Measurements from ENCODE around the gene SERPINA12.

SERPINA12 gene

DNA sequence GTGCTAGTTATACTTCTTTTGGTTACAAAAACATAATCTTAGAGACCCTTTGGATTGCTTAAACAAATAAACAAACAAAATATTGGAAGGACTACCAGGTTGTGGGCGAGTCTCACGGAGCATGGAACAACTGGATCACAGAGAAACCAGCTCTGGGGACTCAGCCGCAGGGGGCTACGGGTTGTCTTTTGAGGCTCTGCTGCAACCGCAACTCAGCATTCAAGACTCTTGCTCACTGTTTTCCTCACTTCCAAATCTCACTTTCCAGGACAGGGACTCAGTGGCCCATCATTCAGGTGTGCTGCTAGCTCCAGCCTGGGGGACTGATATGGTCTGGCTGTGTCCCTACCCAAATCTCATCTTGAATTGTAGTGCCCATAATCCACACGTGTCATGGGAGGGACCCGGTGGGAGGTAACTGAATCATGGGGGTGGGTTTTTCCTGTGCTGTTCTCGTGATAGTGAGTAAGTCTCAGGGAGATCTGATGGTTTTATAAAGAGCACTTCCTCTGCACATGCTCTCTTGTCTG is 37.9 kb upstream of the SERPINA12 start:
- DNase-seq (ENCODE audit: insufficient read length, low spot score) (no peak), FAIRE-seq (no peak)
- TF ChIP-seq POLR2AphosphoS5 (IDR thresholded peaks at IDR 0.05; ENCODE audit: low read depth, low read length) (no peak), POU2F2 (IDR thresholded peaks at IDR 0.05; ENCODE audit: low read depth, low read length) (no peak), SPI1 (IDR thresholded peaks at IDR 0.05; ENCODE audit: low read depth, low read length) (no peak), TAF1 (IDR thresholded peaks at IDR 0.05; ENCODE audit: low read depth, low read length) (no peak), PAX5 (IDR thresholded peaks at IDR 0.05; ENCODE audit: insufficient read depth, low read length, severe bottlenecking) (no peak), POLR2A (IDR thresholded peaks at IDR 0.05; ENCODE audit: low read depth, low read length) (no peak)

DNA sequence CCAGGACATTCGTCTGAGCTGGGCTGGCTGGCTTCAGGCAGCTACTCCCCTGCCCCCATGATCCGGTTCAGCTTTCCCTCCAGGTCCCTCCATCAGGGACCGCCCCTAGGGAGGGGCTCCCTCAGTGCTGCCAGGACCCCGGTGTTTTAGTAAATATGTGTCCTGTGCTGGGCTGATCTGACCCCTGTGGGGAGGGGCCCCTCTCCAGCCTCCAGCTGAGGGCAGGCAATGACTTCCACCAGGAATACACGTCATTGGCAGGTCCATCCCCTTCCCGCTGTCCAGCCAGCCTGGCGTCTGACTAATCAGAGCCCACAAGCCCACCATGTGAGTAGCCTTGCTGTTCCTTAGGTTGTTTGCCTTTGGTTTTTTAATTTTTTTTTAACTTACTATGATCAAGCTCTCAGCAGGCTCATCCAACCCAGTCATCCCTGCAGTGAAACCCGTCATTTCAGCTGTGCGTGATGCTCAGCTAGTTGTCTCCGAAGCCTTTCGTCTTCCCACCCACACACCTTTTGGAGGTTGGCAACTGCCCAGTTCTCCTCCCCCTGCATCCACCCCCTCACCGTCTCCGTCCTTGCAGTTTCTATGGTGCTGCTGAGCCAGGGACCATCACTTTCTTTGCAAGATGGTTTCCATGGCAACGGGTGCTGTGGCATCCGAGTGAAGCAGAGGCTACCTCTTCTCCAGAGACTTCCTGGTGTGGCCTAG is 36.0 kb upstream of the SERPINA12 start:
- FAIRE-seq (no peak), DNase-seq (ENCODE audit: insufficient read length, low spot score) (no peak)
- TF ChIP-seq POLR2AphosphoS5 (IDR thresholded peaks at IDR 0.05; ENCODE audit: low read depth, low read length): no peak

DNA sequence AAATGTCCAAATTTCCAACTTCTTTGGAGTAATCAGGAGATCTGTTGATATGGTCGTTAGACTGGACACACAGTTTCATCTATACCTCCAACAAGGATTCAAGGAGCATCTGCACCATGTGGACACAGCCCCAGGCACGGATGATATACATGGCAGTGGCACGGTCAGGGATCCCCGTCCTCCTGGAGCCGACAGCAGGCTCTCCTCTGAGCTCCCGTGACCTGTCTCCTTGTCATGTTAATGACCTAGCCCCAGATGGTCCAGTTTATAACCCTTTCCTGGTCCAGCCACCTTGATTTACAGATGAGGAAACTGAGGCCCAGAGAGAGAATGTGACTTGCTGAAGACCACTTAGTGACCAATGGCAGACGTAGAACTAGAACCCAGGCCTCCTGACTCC is 35.5 kb upstream of the SERPINA12 start:
- no peak for TF ChIP-seq PAX5 (IDR thresholded peaks at IDR 0.05; ENCODE audit: insufficient read depth, low read length, severe bottlenecking)
- TF ChIP-seq TAF1 (IDR thresholded peaks at IDR 0.05; ENCODE audit: low read depth, low read length): no peak
- no peak for TF ChIP-seq POLR2AphosphoS5 (IDR thresholded peaks at IDR 0.05; ENCODE audit: low read depth, low read length)
- no peak for TF ChIP-seq SPI1 (IDR thresholded peaks at IDR 0.05; ENCODE audit: low read depth, low read length)
- no peak for TF ChIP-seq POU2F2 (IDR thresholded peaks at IDR 0.05; ENCODE audit: low read depth, low read length)
- TF ChIP-seq POLR2A (IDR thresholded peaks at IDR 0.05; ENCODE audit: low read depth, low read length): no peak
- FAIRE-seq (no peak), DNase-seq (ENCODE audit: insufficient read length, low spot score) (no peak)

DNA sequence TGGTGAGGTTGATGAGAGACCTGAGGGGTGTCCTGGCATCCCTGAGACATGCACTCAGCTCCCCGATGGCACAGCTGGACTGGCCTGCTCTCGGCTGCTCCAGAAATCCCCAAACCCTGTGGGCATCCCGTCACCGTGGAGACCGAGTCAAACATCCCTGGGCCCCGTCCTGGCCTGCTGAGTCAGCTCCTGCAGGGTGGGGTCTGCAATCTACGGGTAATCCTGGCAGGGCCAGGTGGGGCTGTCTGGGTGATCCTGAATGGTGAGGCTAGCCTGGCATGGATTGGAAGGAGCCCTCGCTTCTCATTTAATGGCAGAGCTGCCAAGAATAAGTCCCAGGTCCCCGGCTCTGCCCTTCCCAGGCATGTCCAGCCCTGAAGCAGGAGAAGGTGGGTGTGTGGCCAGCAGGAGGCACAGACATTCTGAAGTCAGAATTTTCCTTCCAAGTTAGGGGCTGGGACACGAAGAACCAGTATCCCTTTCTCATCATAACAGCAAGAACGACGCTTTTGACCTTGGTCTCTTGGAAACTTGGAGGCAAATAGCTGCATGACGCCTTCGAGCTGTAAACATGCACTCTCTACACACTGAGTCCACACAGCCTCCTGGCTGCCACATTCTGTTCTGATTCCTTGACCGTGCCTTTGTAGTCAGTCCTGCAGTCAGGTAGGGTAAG is 34.3 kb upstream of the SERPINA12 start:
- DNase-seq (ENCODE audit: insufficient read length, low spot score) (no peak), FAIRE-seq (no peak)
- no peak for TF ChIP-seq PAX5 (IDR thresholded peaks at IDR 0.05; ENCODE audit: insufficient read depth, low read length, severe bottlenecking)
- TF ChIP-seq POLR2A (IDR thresholded peaks at IDR 0.05; ENCODE audit: low read depth, low read length): no peak
- TF ChIP-seq POLR2AphosphoS5 (IDR thresholded peaks at IDR 0.05; ENCODE audit: low read depth, low read length): no peak
- no peak for TF ChIP-seq SPI1 (IDR thresholded peaks at IDR 0.05; ENCODE audit: low read depth, low read length)
- TF ChIP-seq TAF1 (IDR thresholded peaks at IDR 0.05; ENCODE audit: low read depth, low read length): no peak
- TF ChIP-seq POU2F2 (IDR thresholded peaks at IDR 0.05; ENCODE audit: low read depth, low read length): no peak

DNA sequence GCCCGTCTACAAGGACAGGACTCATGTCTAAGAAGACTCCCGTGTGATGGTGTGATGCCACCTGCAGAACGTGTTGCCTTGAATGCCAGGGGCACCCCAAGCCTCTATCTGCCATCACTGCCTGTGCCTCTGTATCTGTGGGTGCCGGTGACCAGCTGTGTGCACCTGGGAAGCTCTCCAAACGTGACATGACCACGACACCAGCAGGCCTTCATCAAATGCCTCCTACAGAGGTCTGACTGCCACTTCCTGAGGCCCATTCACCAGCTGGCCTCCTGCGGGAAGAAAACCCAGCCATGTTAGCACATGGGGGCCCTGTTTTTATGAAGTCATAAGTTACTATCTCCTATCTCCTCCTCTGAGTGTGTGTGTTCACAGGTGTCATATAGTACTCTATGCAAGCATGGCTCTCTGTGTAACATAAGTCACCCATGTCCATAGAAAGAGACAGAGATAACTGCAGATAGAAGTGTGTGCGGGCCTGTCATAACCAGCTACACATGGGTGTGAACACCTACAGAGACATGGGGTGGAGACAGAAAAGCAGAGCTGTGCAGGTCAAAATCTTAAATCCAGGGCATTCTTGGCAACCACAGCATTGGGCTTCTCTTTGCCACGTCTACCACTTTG is 33.7 kb upstream of the SERPINA12 start:
- no peak for FAIRE-seq

DNA sequence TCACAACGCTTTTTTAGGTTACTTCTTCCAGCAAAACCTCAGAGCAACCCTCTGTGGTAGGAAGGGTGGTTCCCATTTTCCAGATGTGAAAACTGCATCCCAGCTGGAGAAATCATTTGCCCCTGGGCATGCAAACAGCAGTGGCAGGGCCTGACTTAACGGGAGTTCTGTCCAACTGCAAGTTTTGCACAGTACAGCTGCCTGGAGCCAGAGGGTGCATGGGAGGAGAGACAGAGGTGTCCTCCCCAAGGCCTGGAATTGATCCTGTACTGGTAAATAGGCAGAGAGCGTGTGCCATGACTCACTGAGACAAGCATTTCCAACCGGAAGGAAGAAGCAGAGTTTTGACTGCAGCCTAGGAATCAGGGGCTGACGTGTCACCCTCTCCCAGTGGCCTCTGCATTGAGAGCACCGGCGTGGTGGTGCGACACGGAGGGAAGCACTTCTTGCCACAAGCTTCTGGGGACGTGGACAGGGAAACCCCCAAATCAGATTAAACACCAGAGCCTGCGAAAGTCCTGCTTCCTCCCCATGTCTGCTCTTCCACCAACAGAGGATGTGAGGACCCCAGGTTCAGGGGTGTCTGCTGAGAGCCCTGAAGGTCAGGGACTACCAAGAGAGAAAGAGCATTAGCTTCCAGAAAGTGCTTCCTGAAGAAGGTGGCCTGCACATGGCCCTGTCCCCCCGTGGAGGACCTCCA is 33.0 kb upstream of the SERPINA12 start:
- no peak for FAIRE-seq
- TF ChIP-seq SPI1 (IDR thresholded peaks at IDR 0.05; ENCODE audit: low read depth, low read length): no peak
- no peak for TF ChIP-seq PAX5 (IDR thresholded peaks at IDR 0.05; ENCODE audit: insufficient read depth, low read length, severe bottlenecking)
- DNase-seq (ENCODE audit: insufficient read length, low spot score): no peak

More for the DNA sequence above, 33.7 kb upstream of the SERPINA12 start:
- no peak for DNase-seq (ENCODE audit: insufficient read length, low spot score)
- TF ChIP-seq PAX5 (IDR thresholded peaks at IDR 0.05; ENCODE audit: insufficient read depth, low read length, severe bottlenecking) (no peak), SPI1 (IDR thresholded peaks at IDR 0.05; ENCODE audit: low read depth, low read length) (no peak), POU2F2 (IDR thresholded peaks at IDR 0.05; ENCODE audit: low read depth, low read length) (no peak), POLR2AphosphoS5 (IDR thresholded peaks at IDR 0.05; ENCODE audit: low read depth, low read length) (no peak), TAF1 (IDR thresholded peaks at IDR 0.05; ENCODE audit: low read depth, low read length) (no peak), POLR2A (IDR thresholded peaks at IDR 0.05; ENCODE audit: low read depth, low read length) (no peak)

DNA sequence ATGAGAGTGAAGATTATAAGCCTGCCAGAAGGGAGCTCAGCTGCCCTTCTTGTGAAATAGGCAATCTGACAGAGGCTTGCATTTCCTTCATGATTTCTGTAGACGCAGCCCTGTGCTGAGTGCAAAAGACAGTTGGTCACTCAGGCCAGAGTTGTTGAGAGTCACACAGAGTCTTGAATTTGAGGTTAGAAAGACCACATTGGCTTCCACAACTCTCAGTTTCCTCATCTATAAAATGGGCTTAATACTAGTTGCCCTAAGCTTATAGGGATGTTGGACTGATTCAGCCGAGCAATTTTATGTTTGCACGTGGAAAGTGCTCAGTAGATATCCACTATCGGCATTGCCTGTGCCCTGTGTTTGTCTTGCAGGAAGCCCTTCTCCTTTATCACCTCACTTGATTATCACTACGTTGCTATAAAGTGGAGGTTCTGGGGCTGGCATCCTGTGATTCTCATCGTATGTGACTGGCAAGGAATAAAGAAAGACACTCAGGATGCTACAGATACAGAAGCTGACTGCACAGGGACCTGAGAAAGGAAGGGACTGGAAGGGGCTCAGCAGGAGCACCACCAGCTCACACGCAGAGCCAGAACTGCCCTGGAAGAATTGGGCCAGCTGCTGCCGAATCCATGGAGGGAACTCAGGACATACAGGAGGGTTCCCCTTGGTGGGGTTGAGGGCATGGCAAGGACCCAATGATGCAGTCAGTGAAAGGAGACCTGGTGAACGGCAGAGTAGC is 32.1 kb upstream of the SERPINA12 start:
- FAIRE-seq: no peak
- DNase-seq (ENCODE audit: insufficient read length, low spot score): no peak
- TF ChIP-seq POLR2AphosphoS5 (IDR thresholded peaks at IDR 0.05; ENCODE audit: low read depth, low read length) (no peak), PAX5 (IDR thresholded peaks at IDR 0.05; ENCODE audit: insufficient read depth, low read length, severe bottlenecking) (no peak), POU2F2 (IDR thresholded peaks at IDR 0.05; ENCODE audit: low read depth, low read length) (no peak), POLR2A (IDR thresholded peaks at IDR 0.05; ENCODE audit: low read depth, low read length) (no peak), SPI1 (IDR thresholded peaks at IDR 0.05; ENCODE audit: low read depth, low read length) (no peak), TAF1 (IDR thresholded peaks at IDR 0.05; ENCODE audit: low read depth, low read length) (no peak)

DNA sequence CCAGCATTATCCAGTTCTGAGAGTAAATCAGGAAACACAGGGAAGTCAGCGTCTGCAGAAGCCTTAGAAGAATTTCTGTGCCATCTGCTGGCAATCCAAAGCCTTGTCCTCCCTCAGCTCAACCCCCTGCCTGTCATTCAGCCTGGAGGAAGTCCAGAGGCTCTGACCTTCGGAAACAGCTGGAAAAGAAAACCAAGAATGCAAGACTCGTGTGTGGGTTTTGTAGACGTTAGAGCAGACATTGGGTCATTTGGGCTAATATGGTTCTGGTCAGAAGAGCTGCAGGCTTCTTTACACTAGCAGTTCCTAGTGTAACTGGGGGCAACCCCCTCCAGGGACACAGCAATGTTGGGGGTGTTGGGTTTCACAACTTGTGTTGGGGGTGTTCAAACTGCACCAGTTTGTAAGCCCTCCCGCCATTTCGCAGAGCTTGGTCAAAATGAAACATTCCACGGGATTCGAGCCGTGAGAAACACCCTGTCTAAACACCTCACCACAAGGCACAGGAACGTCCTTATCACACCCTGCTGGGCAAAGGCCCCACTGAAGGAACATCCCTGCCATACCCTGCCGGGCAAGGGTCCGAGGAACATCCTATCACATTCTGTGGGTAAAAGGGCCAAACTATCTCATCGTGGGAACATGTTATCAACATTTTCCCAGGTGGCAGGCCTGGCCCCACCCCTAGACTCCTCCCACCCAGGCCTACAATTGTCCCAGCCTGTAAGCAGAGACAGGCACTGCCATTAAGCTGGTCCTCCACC is 30.9 kb upstream of the SERPINA12 start:
- FAIRE-seq: no peak
- DNase-seq (ENCODE audit: insufficient read length, low spot score): no peak
- TF ChIP-seq POLR2A (IDR thresholded peaks at IDR 0.05; ENCODE audit: low read depth, low read length) (no peak), POLR2AphosphoS5 (IDR thresholded peaks at IDR 0.05; ENCODE audit: low read depth, low read length) (no peak), TAF1 (IDR thresholded peaks at IDR 0.05; ENCODE audit: low read depth, low read length) (no peak), SPI1 (IDR thresholded peaks at IDR 0.05; ENCODE audit: low read depth, low read length) (no peak), POU2F2 (IDR thresholded peaks at IDR 0.05; ENCODE audit: low read depth, low read length) (no peak), PAX5 (IDR thresholded peaks at IDR 0.05; ENCODE audit: insufficient read depth, low read length, severe bottlenecking) (no peak)

All from GM12891 (cell line).